Activated CD8-positive, alpha-beta memory T cell treated with anti-CD3 and anti-CD28 coated beads for 24 hours (primary cell): Measurements from ENCODE around the gene DNAJA2.
"Not testable (repeated sequence)": the region's sequence is repeated elsewhere in the genome, so short reads cannot be mapped to it uniquely, and the experiment has no call there.

ENCODE experiments used
- DNase-seq: peaks from one replicate; pipeline ENCODE4 v3.0.0-alpha.2; 2020

Gene DNAJA2

DNA sequence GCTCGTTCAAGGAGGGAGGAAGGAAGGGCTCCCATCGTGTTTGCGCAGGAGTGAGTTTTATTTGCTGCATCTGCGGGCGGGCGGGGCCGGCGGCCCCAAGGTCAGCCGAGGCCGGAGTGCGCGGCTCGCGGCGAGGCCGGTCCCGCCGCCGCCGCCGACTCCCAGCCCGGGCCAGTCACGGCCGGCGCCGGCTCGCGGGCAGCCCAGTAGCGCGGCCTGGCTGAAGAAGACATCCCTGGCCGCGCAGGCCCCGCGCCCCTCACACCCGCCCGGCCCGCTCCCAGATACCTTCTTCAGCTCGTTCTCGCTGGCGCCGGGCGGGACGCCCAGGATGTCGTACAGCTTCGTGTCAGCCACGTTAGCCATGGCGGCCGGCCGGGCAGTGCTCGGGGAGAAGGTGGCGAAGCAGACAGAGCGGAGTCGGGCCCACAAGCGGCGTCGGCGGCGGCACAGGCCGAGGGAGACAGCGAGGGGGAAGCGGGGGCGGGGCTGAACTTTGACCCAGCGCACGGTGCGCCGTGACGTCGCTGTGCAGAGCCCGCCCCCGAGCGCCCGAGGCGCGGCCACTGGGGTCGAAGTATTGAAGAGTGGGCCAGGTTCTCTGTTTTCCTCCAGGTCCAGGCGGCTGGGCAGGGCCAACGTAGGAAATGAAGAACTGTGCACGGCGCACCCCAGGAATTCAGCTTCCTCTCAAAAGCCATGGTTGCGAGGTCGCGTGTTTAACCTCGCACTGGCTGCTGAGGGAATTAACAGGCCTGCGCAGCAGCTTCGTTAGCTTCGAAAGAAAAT, at the start of gene DNAJA2:
TSS of gene DNAJA2 (minus strand) at position 468 of the 789 bp plus-strand sequence. CDS start at position 366, 102 bp downstream.
- DNase-seq = peak; percentile 97

DNA sequence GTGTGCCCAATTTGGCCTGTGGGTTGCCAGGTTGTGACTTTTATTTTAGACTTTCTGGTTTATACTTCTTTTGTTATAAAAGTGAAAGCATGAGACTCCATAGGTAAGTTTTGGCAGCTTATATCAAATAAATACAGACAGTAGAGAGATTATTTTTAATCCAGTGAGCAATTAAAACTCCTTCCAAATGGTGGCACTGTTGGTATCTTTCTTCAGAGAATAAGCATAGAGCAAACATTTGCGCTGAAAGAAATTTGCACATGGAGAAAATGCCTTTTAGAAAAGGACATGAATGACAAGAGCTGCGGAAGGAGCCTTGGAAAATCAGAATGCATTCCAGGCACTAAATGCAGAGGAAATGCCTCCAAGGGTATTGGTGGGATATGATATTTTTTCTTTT, 46.1 kb upstream of the DNAJA2 start:
- no peak for DNase-seq

DNA sequence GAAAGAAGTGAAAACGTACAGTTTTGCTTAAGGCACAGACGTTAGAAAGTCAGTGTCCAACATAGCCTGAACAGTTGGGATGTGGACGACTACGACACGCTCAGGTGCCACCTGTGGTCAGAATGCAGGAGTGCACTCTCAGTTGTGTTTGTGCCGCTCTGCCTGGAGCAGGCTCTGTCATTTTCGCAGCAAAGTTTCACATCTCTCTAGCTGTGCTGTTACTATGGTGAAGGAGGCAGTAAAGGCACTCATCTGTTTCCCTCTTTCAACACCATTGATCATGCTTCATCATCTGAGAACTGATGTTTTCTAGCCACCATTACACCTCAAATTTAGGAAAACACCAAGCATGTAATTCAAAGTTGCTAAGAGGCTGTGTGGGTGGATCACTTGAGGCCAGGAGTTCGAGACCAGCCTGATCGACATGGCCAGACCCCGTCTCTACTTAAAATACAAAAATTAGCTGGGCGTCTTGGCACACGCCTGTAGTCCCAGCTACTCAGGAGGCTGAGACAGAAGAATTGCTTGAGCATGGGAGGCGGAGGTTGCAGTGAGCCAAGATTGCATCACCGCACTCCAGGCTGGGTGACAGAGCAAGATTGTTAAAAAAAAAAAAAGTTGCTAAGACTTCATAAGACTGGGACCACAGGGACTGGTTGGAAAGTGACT, 44.9 kb upstream of the DNAJA2 start:
- no peak for DNase-seq

DNA sequence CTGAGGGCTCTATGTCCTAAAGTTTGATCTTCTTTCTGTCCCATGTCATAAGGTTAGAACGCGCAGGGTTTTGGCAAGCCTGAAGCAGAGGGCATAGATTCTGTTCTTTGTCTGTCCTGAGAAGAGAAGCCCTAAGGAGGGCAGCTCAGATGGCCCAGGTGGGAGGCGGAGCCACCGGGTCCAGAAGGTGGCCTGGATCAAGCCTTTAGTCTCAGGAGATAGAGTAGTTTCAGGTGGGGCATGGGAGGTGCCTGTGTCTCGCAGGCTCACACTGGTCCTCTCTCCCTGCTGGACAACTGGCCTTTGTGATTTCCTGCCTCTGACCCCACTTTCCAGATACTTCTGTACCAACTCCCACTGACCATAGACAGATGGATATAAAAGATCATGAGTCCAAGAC, 44.2 kb upstream of the DNAJA2 start:
- no peak for DNase-seq

DNA sequence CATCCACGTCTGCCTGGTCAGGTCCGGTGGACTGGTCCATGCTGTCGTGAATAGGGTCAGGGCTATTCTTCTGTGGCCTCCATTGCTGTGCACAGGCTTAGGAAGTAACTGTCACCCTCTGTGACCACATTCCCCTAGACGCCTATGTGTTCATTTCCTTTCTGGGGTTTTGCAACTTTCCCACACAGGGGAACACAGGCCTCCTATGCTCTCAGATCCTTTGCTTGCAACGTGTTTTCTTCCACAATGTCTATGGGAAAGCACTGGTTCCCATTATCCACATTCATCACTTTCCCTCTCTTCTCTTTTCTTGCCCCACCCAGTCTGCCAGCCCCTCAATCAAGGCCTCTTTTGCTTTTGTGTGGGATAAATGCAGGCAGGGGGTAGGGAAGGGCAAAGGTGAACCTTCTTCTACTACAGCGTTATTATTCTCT, 43.2 kb upstream of the DNAJA2 start:
- DNase-seq = peak; percentile 60

DNA sequence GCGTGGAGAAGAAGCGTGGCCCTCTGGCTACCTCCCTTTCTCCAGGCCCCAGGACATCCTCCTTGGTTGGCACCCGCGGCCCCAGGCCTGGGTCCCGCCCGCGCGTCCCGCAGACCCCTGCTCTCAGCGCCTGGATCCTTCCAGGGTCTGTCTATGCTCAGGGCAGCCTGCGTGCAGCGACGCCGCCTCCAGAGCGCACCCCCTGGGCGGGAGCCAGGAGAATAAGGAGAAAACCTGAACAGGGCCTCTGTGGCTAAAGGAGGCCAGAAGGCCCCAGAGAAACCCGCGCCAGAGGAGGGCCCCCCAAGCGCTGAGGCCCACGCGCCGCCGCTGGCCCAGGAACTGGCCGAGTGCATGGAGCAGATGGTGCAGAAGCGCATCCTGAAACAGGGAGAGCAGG, 40.4 kb upstream of the DNAJA2 start:
- DNase-seq = no peak

DNA sequence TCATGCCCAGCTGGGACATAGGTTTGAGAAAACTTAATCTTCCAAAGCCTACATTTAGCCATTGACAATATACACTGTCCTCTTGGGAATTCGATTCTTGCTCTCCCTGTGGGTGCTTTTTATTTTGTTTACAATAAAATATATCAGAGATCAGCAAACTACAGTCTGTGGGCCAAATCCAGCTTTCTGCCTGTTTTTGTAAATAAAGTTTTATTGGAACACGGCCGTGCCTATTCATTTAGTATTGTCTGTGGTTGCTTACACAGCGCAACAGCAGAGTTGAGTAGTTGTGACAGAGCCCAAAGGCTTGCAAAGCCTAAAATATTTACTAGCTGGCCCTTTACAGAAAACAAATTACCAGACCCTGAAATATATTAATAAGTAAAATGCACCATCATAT, 39.7 kb upstream of the DNAJA2 start:
- DNase-seq = no peak

DNA sequence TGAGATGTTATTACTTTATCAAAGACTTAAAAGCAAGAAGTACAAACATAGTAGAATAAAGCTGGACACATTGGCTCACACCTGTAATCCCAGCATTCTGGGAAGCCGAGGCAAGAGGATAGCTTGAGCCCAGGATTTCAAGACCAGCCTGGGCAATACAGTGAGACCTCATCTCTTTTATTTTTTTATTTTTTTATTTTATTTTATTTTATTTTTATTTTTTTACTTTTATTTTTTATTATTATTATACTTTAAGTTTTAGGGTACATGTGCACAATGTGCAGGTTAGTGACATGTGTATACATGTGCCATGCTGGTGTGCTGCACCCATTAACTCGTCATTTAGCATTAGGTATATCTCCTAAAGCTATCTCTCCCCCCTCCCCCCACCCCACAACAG, 37.3 kb upstream of the DNAJA2 start:
- DNase-seq = not testable (repeated sequence)

DNA sequence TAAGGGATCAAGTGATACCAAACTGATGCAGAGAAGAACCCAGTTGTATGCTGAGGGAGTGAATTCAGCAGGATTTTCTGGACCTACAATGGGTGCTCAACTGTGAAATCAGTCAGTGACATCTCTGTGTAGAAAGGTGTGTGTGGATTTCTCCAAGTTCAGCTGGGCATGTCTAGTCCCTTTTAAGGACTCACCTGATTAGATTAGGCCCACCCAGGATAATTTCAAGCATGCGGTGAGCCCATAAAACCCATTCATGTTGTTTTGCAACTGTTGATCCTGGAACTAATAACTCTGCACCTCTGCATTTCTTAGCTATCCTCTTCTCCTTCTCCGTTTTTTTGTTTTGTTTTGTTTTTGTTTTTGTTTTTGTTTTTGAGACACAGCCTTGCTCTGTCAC, 35.1 kb upstream of the DNAJA2 start:
- no peak for DNase-seq

DNA sequence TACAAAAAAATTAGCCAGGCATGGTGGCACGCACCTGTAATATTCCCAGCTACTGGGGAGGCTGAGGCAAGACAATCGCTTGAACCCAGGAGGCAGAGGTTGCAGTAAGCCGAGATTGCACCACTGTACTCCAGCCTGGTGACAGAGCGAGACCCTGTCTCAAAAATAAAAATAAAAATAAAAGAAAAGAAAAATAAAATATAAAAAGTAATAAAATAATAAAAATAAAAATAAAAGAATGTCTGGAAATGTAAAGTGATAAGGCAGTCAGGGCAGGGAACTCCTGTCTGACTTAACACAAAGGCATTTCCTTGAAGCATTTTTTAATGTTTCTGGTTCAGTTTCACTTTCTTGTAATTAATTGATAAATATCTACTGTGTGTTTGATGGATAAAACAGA, 34.7 kb upstream of the DNAJA2 start:
- DNase-seq = no peak

DNA sequence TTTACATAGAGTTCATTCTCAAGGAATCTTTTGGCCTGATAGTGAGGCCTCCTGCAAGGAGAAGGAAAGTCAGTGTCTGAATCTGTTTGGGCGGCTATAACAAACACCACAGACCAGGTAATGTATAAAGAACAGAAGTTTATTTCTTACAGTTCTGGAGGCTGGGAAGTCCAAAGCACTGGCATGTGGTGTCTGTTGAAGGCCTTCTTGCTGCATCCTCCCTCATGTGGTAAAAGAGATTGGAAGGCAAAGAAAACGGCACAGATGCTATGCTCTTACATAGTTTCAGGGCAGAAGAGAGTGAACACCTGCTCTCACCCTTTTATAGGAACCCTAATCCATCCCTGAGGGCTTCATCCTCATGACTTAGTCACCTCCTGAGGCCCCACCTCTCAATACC, 31.2 kb upstream of the DNAJA2 start:
- no peak for DNase-seq

DNA sequence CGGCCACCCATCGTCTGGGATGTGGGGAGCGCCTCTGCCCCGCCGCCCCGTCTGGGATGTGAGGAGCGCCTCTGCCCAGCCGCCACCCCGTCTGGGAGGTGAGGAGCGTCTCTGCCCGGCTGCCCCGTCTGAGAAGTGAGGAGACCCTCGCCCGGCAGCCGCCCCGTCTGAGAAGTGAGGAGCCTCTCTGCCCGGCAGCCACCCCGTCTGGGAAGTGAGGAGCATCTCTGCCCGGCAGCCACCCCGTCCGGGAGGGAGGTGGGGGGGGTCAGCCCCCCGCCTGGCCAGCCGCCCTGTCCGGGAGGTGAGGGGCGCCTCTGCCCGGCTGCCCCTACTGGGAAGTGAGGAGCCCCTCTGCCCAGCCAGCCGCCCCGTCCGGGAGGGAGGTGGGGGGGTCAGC, 26.6 kb upstream of the DNAJA2 start:
- not testable (repeated sequence) for DNase-seq

DNA sequence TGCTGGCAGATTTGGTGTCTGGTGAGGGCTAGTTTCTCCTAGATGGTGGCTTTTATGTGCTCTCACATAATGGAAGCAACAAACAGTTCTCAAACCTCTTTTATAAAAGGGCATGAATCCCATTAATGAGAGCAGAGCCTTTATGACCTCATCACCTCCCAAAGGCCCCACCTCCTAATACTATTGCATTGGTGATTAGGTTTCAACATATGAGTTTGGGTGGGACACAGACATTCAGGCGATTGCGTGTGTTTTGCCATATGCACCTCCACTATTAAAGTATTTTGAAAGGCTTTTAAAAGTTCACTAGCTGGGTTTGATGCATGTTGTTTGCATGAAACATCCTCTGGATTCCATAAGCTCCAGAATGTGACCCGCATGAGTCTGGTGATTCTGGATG, 24.4 kb upstream of the DNAJA2 start:
- DNase-seq = no peak

DNA sequence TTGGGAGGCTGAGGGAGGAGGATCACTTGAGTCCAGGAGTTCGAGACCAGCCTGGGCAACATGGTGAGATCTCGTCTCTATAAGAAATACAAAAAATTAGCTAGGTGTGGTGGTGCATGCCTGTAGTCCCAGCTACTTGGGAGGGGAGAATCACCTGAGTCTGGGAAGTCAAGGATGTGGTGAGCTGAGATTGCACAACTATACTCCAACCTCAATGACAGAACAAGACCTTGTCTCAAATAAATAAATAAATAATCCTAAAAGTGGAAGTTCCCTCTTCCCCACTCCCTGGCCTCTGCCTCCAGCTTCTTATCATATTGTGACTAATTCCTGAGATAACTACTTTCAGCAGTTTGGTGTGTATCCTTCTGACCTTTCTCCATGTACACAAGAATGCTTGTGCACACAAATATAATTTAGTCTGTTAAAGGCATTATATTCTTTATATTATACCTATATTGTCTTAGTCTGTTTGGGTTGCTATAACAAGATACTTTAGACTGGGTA, 23.5 kb upstream of the DNAJA2 start:
- no peak for DNase-seq

DNA sequence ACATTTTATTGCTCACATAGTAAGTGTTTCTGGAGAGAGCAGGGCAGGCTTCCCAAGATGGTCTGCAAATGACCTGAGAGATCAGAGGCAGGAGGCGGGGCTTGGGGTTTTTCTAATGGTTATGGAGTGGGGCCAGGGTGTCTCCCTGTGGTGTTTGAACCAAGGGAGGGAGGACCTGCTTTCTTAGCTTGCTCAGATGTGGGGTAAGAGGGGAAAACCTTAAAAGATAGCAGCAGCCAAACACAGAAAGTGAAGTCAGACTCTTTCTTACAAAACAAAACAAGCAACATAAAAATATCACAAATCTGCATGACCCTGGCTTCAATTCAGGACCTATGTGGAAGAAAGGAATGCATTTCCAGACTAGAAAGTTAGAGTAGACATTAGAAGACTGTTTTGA, 22.9 kb upstream of the DNAJA2 start:
- no peak for DNase-seq

DNA sequence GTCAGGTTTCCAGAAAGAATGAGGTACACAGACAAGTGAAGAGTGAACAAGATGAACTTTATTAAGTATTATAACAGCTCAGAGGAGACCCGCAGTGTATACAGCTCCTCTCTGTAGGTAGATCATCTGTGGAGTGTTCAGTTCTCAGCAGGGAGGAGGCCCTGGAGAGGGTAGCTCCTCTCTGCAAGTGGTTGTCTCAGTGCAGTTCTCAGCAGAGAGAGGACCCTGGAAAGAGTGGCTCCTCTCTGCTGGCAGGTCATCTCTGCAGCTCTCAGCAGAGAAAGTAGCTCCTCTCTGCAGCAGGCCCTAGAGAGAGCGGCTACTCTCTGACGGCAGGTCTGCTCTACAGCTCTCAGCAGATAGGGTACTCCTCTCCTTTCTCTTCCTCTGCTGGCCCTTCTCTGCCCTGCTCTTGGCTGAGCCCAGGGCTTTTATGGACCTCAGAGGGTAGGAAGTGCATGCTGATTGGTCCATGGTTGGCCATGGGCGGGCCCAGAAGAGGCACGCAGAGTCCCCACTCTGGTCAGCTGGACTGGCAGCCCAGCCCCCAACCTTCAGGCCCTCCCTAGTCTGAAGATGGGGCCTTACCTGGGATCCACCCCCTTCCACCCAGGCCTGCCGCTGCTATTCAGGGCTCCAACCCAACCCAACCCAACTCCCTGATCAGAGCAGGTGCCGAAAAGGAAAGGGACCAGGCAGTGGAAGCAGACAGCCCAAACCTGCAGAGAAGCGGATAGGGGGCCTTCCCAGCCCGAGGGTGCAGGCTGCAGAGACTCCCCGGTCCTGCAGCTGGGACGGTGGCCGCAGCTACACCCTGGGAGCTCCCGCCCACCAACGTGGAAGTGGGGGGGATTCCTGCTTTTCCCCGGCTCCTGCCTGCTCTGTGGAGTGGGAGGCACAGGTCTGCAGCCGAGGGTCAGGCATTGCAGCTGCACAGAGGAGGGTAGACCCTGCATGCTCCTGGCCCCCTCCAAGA, 18.5 kb upstream of the DNAJA2 start:
- no peak for DNase-seq

DNA sequence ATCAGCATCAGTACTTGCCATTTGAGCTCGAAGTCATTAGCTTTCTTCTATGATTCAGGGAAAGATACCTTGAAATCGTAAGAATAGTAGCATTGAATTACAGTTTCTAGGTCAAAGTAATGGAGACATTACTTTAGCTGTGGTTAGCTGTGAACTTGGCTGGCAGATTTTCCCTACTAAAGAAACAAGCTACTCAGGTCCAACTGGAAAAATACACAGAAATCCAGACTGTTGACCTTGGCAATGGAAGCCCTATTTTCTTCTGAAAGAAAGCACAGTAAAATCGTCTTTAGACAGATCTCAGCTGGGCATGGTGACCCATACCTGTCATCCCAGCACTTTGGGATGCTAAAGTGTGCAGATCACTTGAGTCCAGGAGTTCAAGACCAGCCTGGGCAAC, 13.4 kb upstream of the DNAJA2 start:
- DNase-seq = no peak

DNA sequence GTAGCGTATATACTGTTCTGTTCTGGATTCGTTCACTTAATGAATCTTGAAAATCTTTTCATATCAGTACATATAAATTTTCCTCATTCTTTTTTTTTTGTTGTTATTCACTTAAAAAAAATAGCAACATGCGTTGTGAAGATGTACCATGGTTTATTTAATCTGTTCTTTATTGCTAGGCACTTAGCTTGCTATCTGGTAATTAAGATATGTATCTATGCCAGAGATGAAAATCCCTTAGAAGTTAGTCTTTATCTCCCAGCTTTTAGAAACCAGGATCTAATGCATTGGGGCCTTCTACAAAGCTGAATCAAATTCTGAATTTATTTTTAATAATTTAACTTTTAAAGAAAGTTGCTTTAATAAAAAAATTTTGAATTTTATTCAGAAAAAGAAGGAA, 13.0 kb upstream of the DNAJA2 start:
- DNase-seq = no peak

DNA sequence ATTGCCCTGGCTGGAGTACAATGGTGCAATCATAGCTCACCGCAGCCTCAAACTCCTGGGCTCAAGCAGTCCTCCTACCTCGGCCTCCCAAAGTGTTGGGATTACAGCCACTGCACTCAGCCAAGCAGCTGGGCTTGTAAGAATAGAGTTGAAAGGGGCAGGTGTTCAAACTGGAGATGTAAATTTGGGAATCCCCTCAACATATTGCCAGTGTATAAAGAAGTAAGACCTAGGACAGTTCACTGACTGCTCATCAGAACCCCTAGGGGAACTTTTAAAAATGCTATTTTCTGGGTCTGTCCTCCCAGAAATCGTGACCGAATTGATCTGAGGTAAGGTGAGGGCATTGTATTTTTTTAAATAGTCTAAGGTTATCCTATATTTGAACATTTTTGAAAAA, 8.9 kb upstream of the DNAJA2 start:
- no peak for DNase-seq

DNA sequence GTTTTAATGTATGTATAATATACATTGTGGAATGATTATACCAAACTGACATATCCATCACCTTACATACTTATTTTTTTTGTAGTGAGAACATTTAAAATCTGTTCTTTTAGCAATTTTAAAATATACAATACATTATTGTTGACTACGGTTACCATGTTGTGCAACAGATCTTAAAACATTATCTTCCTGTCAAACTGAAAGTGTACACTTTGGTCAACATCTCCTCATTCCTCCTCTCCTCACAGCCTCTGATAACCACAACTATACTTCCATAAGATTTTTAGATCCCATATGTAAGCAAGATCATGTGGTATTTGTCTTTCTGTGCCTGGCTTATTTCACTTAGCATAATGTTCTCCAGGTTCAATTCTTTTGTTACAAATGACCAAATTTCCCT, 7.5 kb upstream of the DNAJA2 start:
- DNase-seq = no peak

DNA sequence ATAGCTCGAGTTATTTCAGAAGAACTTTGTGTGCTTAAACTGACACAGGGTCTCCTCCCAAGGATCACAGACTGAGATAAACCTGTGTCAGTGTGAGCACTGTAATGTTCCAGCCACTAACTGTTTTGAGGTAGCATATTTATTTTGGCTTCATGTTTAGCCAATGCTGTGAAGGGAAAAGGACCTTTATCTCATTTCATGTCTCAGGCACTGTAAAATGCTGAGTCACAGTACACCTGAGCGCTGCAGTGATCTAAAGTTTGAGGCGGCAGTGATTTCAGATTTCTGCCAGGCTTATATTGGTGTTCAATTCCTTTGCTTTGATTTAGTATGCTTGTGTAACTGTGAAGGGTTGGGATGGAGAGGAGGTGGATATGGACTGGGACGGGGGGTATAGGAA, 3.1 kb upstream of the DNAJA2 start:
- no peak for DNase-seq

DNA sequence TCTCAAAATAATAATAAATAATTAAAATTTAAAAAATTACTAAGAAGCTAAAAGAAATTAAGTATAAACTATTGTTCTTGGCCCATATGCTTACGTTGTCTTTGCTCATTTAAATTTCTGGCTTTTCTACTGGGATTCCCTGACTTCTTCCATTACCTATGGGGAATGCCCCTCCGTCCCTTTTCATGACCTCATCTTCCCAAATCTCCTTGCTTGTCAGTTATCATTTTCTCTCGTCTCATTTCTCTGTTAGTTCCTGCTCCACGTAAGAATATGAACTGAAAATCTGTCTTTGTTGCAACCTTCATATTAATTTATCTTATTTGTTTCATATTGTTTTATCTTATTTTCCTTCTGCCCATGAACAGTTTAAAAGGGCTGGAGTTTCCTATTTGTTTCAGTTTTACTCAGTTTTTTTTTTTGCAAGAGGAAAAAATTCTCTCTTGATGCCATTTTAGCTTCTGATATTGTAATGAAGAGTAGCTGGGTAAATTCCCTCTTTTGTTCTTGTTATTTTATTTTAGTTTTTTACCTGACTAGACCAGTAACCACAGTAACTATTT, 2.5 kb upstream of the DNAJA2 start:
- no peak for DNase-seq

DNA sequence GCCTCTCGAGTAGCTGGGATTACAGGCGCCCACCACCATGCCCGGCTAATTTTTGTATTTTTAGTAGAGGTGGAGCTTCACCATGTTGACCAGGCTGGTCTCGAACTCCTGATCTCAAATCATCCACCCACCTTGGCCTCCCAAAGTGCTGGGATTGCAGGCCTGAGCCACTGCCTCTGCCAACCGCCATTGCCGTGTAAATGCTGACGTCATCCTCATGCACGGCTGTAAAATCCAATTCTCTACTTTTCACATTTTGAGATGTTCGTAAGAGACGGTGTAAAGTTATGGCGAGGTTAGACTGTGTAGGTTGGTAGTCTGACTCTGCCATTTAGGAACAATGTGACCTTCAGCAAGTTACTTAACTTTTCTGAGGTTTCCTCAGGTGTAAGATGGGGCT, 1.7 kb upstream of the DNAJA2 start:
- DNase-seq = no peak
